CD14-positive monocyte (primary cell): ENCODE measurements around the gene FOXP1. TPM values are rescaled to one million over a fixed set of nuclear protein-coding genes. Genes with fewer than 3 reads are reported as not detected.
A peak's percentile ranks its signal among the peaks of the same experiment; 100 is the strongest.

Experiments used
- DNase-seq, 3 donors: peaks; one replicate each; pipeline ENCODE4 v3.0.0-alpha.2; 2011 to 2022
- H2AFZ ChIP-seq: 2 replicates; pipeline ENCODE4 v1.6.0; 2012; ENCODE audit warnings: mild to moderate bottlenecking, low read depth, low read length, inconsistent platforms; ENCODE audit not compliant: insufficient read depth, poor library complexity, severe bottlenecking
- H3K27ac ChIP-seq, 2 donors: 1 replicate in 1 of 2; 2 replicates in 1 of 2; pipeline ENCODE4 v1.5.1; 2012 to 2013; ENCODE audit warnings: low read length in 2 of 2, control low read depth in 1 of 2, inconsistent platforms in 1 of 2, low read depth in 1 of 2, mild to moderate bottlenecking in 1 of 2
- H3K27me3 ChIP-seq, 2 donors: one replicate each; pipeline versions ENCODE4 v1.6.0 to v1.6.1; 2011 to 2013; ENCODE audit warnings: low read length in 2 of 2; ENCODE audit not compliant: control insufficient read depth in 2 of 2, insufficient read depth in 2 of 2
- H3K36me3 ChIP-seq, 2 donors: replicated peaks in 1 of 2; 1 replicate in 1 of 2; 2 replicates in 1 of 2; pipeline versions ENCODE4 v1.5.1 to v1.6.1; 2012 to 2013; ENCODE audit warnings: low read length in 2 of 2, control low read depth in 1 of 2, inconsistent platforms in 1 of 2, mild to moderate bottlenecking in 1 of 2; ENCODE audit not compliant: insufficient read depth in 2 of 2, control insufficient read depth in 1 of 2
- H3K4me1 ChIP-seq, 2 donors: 1 replicate in 1 of 2; 2 replicates in 1 of 2; pipeline versions ENCODE4 v1.5.1 to v1.6.1; 2012 to 2013; ENCODE audit warnings: low read length in 2 of 2, control low read depth in 1 of 2, inconsistent platforms in 1 of 2, mild to moderate bottlenecking in 1 of 2, moderate library complexity in 1 of 2; ENCODE audit not compliant: insufficient read depth in 2 of 2, control insufficient read depth in 1 of 2
- H3K4me2 ChIP-seq: replicated peaks from 2 replicates; pipeline ENCODE3; 2012; ENCODE audit warnings: low read length, moderate library complexity, mild to moderate bottlenecking; ENCODE audit not compliant: poor library complexity, severe bottlenecking; ENCODE audit errors: extremely low read depth
- H3K4me3 ChIP-seq, 3 experiments: fragments of 200-600 bp in 1 of 3; sonication (generic) in 1 of 3; replicated peaks in 1 of 3; 1 replicate in 2 of 3; 2 replicates in 1 of 3; pipeline ENCODE4 v1.5.1; 2011 to 2013; ENCODE audit warnings: low read length in 3 of 3, mild to moderate bottlenecking in 3 of 3, control low read depth in 2 of 3, low read depth in 2 of 3, inconsistent platforms in 1 of 3, moderate library complexity in 1 of 3
- H3K79me2 ChIP-seq: 2 replicates; pipeline ENCODE4 v1.6.0; 2012; ENCODE audit warnings: mild to moderate bottlenecking, control low read depth, inconsistent platforms, low read length, moderate library complexity; ENCODE audit not compliant: insufficient read depth
- H3K9ac ChIP-seq: 2 replicates; pipeline ENCODE4 v1.6.0; 2017; ENCODE audit warnings: low read length, mild to moderate bottlenecking; ENCODE audit not compliant: insufficient read depth, poor library complexity, severe bottlenecking
- H3K9me3 ChIP-seq, 2 donors: replicated peaks in 1 of 2; 1 replicate in 1 of 2; 2 replicates in 1 of 2; pipeline versions ENCODE4 v1.5.1 to v1.6.1; 2012 to 2013; ENCODE audit warnings: low read length in 2 of 2, control low read depth in 1 of 2; ENCODE audit not compliant: control insufficient read depth in 1 of 2, insufficient read depth in 1 of 2
- H4K20me1 ChIP-seq: 2 replicates; pipeline ENCODE4 v1.6.0; 2012; ENCODE audit warnings: mild to moderate bottlenecking, low read length, control low read depth, moderate library complexity; ENCODE audit not compliant: insufficient read depth
- H3K27ac Mint-ChIP-seq, 7 donors: one replicate each; pipeline ENCODE4 v1.8.0; 2020; ENCODE audit warnings: mild to moderate bottlenecking in 7 of 7, mixed read lengths in 7 of 7, moderate library complexity in 6 of 7, inconsistent platforms in 2 of 7
- H3K27me3 Mint-ChIP-seq, 3 donors: one replicate each; pipeline ENCODE4 v1.8.0; 2021 to 2022; ENCODE audit warnings: low read depth in 3 of 3, mild to moderate bottlenecking in 3 of 3, mixed read lengths in 3 of 3, moderate library complexity in 3 of 3, inconsistent platforms in 1 of 3
- H3K36me3 Mint-ChIP-seq, 2 donors: one replicate each; pipeline ENCODE4 v1.8.0; 2020; ENCODE audit warnings: mixed read lengths in 2 of 2, inconsistent platforms in 1 of 2, mild to moderate bottlenecking in 1 of 2
- H3K4me1 Mint-ChIP-seq: one replicate; pipeline ENCODE4 v1.8.0; 2020; ENCODE audit warnings: mild to moderate bottlenecking, mixed read lengths
- H3K4me3 Mint-ChIP-seq, 2 donors: one replicate each; pipeline ENCODE4 v1.8.0; 2020; ENCODE audit warnings: mild to moderate bottlenecking in 2 of 2, mixed read lengths in 2 of 2, moderate library complexity in 1 of 2
- H3K9me3 Mint-ChIP-seq, 7 donors: one replicate each; pipeline ENCODE4 v1.8.0; 2020 to 2022; ENCODE audit warnings: mixed read lengths in 7 of 7, mild to moderate bottlenecking in 6 of 7, moderate library complexity in 6 of 7, inconsistent platforms in 2 of 7
- WGBS: methylation state at CpG from one replicate; pipeline ENCODE4 v1.1.5; 2013; ENCODE audit warnings: missing lambda C conversion rate; ENCODE audit not compliant: insufficient coverage; 5-methylcytosine and 5-hydroxymethylcytosine counted together
- intact Hi-C, 2 donors: fragments of 100-400 bp; cut with micrococcal nuclease; formaldehyde crosslinking; loops; one replicate each; pipeline versions ENCODE4 v1.15.0 to v1.15.1; 2023
- polyA plus RNA-seq, 3 donors: library from polyadenylated mRNA; depleted of rRNA in 1 of 3; unstranded in 2 of 3; stranded (reverse) in 1 of 3; fragments of 300-500 nt in 2 of 3; fragments of >200 nt in 1 of 3; fragmentation: Illumina TruSeq in 2 of 3; gene quantifications; 1 replicate in 2 of 3; 2 replicates in 1 of 3; pipeline ENCODE4 v1.2.3, GENCODE V29; 2012 to 2021
- TF ChIP-seq, protein P1 (sequence below): fragments of 200-600 bp; IDR thresholded peaks from one replicate; pipeline ENCODE4 v1.8.0; 2022; ENCODE audit warnings: antibody characterized with exemption, mild to moderate bottlenecking

FOXP1 gene
- polyA plus RNA-seq, 3 donors = 25.7 to 42.6 (median 27.8) TPM

DNA sequence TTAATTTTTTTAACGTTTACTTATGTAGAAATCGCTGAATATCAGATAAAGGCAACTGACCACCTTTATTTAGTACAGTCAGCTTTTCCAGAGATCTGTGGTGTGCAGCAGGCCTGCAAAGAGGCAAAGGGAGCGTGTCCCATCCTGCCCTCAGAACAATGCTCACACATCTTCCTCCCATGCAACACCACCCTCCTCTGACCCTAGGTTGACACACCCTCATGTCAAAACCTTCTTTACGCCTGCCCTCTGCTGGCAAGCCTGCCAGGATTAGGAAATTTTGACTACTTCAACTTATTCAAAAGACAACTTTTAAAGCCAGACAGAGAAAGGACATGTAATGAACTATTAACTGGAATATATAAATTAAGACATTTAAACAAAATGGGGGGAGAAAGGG is 513.7 kb downstream of the FOXP1 start:
- Histone ChIP-seq H3K9me3 (no peaks in the 10 kb centered on the region), H3K27me3 (no peaks in the 10 kb centered on the region), H3K79me2 (peaks cover 21% of the 10 kb centered on the region), H3K4me1 (peaks cover 20 to 21% of the 10 kb centered on the region in 2 donors), H2AFZ (no peak overlapping the region), H3K36me3 (no peaks in the 10 kb centered on the region), H3K9ac (no peak overlapping the region), H3K27ac (no peak overlapping the region), H3K4me2 (no peak overlapping the region), H3K4me3 (no peak overlapping the region), H4K20me1 (peaks cover 93% of the 10 kb centered on the region)
- H3K9me3 Mint-ChIP-seq = no peaks in the 10 kb centered on the region
- H3K27ac Mint-ChIP-seq = peak overlapping the region in 1 of 7 donors; percentile 16
- TF ChIP-seq, protein P1, sequence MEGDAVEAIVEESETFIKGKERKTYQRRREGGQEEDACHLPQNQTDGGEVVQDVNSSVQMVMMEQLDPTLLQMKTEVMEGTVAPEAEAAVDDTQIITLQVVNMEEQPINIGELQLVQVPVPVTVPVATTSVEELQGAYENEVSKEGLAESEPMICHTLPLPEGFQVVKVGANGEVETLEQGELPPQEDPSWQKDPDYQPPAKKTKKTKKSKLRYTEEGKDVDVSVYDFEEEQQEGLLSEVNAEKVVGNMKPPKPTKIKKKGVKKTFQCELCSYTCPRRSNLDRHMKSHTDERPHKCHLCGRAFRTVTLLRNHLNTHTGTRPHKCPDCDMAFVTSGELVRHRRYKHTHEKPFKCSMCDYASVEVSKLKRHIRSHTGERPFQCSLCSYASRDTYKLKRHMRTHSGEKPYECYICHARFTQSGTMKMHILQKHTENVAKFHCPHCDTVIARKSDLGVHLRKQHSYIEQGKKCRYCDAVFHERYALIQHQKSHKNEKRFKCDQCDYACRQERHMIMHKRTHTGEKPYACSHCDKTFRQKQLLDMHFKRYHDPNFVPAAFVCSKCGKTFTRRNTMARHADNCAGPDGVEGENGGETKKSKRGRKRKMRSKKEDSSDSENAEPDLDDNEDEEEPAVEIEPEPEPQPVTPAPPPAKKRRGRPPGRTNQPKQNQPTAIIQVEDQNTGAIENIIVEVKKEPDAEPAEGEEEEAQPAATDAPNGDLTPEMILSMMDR = peak; percentile 65
- peaks cover 0 to 6% (median 4%) of the 10 kb centered on the region in 3 donors for H3K27me3 Mint-ChIP-seq
- peak; percentile 46 to 61 (median 55) for DNase-seq
- 67% methylated on average over 1 of the region's 4 CpGs for WGBS
- H3K4me3 Mint-ChIP-seq = no peak overlapping the region
- peaks cover 36% of the 10 kb centered on the region for H3K4me1 Mint-ChIP-seq
- intact Hi-C loops = loop anchor here (5.0 to 10.0 kb wide), 4 partner anchors 65 to 1985 kb away; partner anchors contain the start of genes ARL6IP5 (in 1 of the 2), FOXP1 (in 1 of the 2) and UBA3 (in 1 of the 2)
- H3K36me3 Mint-ChIP-seq = peaks cover 3 to 4% of the 10 kb centered on the region in 2 donors

DNA sequence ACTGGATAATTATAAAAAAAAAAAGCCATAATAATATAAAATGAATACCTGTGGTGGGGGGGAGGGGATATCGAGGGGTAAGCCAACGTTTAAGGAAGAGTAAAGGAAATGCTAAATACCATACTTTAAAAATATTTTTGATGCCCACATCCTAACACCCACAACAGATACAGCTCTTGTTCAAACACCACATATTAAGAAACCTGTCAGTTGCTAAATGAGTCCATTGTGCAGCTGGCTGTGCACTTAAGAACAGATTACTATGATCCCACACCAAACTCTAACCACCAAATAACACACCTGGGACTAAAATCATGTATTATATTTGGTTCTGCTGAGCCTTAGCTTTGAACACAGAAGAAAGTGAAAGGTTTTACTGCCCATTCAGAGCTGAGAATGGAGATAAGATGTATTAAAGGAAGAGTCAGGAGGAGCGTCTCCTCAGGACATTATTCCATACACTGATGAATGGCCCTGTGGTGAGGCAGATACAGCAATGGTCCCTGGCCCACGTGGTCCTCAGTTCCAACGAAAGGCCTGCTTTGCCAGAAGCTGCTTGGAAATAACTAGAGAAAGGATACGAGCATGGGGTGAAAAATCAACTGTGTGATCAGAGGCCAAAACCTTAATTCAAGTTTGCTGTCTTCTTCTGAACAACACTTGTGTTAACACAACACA is 515.4 kb downstream of the FOXP1 start:
- TF ChIP-seq, protein P1 = no peak
- Mint-ChIP-seq H3K9me3 (no peaks in the 10 kb centered on the region), H3K27me3 (peaks cover 0 to 6% (median 4%) of the 10 kb centered on the region in 3 donors), H3K36me3 (peaks cover 0 to 3% of the 10 kb centered on the region in 2 donors), H3K4me1 (peaks cover 36% of the 10 kb centered on the region), H3K4me3 (no peak overlapping the region), H3K27ac (peak overlapping the region in 3 of 7 donors; percentile 16 to 71 (median 66))
- H3K4me1 ChIP-seq = peaks cover 31 to 35% of the 10 kb centered on the region in 2 donors
- no peak overlapping the region for H3K4me2 ChIP-seq
- no peaks in the 10 kb centered on the region for H3K36me3 ChIP-seq
- WGBS = 70% methylated on average over 2 of the region's 6 CpGs
- intact Hi-C loops = loop anchor here (5.0 to 10.0 kb wide), 4 partner anchors 63 to 1983 kb away; partner anchors contain the start of genes ARL6IP5 (in 1 of the 2), FOXP1 (in 1 of the 2) and UBA3 (in 1 of the 2)
- peaks cover 33% of the 10 kb centered on the region for H3K79me2 ChIP-seq
- no peak overlapping the region for H3K27ac ChIP-seq
- no peak overlapping the region for H3K9ac ChIP-seq
- no peak overlapping the region for H2AFZ ChIP-seq
- peaks cover 90% of the 10 kb centered on the region for H4K20me1 ChIP-seq
- no peak overlapping the region for H3K4me3 ChIP-seq
- no peak for DNase-seq
- no peaks in the 10 kb centered on the region for H3K9me3 ChIP-seq
- H3K27me3 ChIP-seq = no peaks in the 10 kb centered on the region
